ENCODE results near the gene STRA8.

STRA8 gene

GRCh38 chr7:135238112-135238744 is 4.6 kb downstream of the STRA8 start:
- DNase-seq (ENCODE audit: low read depth) = no peak

GRCh38 chr7:135239263-135239662 is 5.6 kb downstream of the STRA8 start:
- DNase-seq (ENCODE audit: low read depth) = no peak

GRCh38 chr7:135240441-135240840 is 6.8 kb downstream of the STRA8 start:
- DNase-seq (ENCODE audit: low read depth) = no peak

- no peak for DNase-seq (ENCODE audit: low read depth)
Measured at GRCh38 chr7:135242096-135242684, 8.6 kb downstream of the STRA8 start.

GRCh38 chr7:135245226-135246190 is 11.9 kb downstream of the STRA8 start:
- DNase-seq (ENCODE audit: low read depth) = no peak

GRCh38 chr7:135246191-135246825 is 12.7 kb downstream of the STRA8 start:
- DNase-seq (ENCODE audit: low read depth) = no peak

- DNase-seq (ENCODE audit: low read depth) = no peak
Measured at GRCh38 chr7:135247746-135248471, 14.3 kb downstream of the STRA8 start.

GRCh38 chr7:135248546-135248945 is 14.9 kb downstream of the STRA8 start:
- DNase-seq (ENCODE audit: low read depth) = no peak

GRCh38 chr7:135251496-135252391 is 18.1 kb downstream of the STRA8 start:
- no peak for DNase-seq (ENCODE audit: low read depth)

- DNase-seq (ENCODE audit: low read depth) = peak; percentile 43
Measured at GRCh38 chr7:135253851-135254771, 20.5 kb downstream of the STRA8 start.

GRCh38 chr7:135257790-135258189 is 24.2 kb downstream of the STRA8 start:
- DNase-seq (ENCODE audit: low read depth) = no peak

- no peak for DNase-seq (ENCODE audit: low read depth)
Measured at GRCh38 chr7:135258585-135258984, 24.9 kb downstream of the STRA8 start.

GRCh38 chr7:135259702-135260101 is 26.1 kb downstream of the STRA8 start:
- no peak for DNase-seq (ENCODE audit: low read depth)

- no peak for DNase-seq (ENCODE audit: low read depth)
Measured at GRCh38 chr7:135260470-135260869, 26.8 kb downstream of the STRA8 start.

- DNase-seq (ENCODE audit: low read depth) = no peak
Measured at GRCh38 chr7:135260930-135261721, 27.5 kb downstream of the STRA8 start.

- DNase-seq (ENCODE audit: low read depth) = no peak
Measured at GRCh38 chr7:135262623-135263320, 29.1 kb downstream of the STRA8 start.

- no peak for DNase-seq (ENCODE audit: low read depth)
Measured at GRCh38 chr7:135263321-135263970, 29.8 kb downstream of the STRA8 start.

- DNase-seq (ENCODE audit: low read depth) = no peak
Measured at GRCh38 chr7:135265637-135266036, 32.0 kb downstream of the STRA8 start.
